ENCODE results near the gene SRSF8.

- TF ChIP-seq POLR2A (IDR thresholded peaks at IDR 0.05; ENCODE audit: low read length) (no peak), GATA1 (IDR thresholded peaks at IDR 0.05; ENCODE audit: low read depth, low read length) (no peak)
These were observed 32.1 kb downstream of the SRSF8 start for GRCh38 chr11:95098826-95099225.
